Activated CD8-positive, alpha-beta memory T cell treated with anti-CD3 and anti-CD28 coated beads for 1 hour (primary cell): ENCODE data around the gene NUP62CL.

Experiments
- DNase-seq, 2 donors: peaks; one replicate each; pipeline ENCODE4 v3.0.0-alpha.2; 2020; ENCODE audit warnings: low read depth in 1 of 2; ENCODE audit errors: extremely low read depth in 1 of 2

NUP62CL gene

DNA sequence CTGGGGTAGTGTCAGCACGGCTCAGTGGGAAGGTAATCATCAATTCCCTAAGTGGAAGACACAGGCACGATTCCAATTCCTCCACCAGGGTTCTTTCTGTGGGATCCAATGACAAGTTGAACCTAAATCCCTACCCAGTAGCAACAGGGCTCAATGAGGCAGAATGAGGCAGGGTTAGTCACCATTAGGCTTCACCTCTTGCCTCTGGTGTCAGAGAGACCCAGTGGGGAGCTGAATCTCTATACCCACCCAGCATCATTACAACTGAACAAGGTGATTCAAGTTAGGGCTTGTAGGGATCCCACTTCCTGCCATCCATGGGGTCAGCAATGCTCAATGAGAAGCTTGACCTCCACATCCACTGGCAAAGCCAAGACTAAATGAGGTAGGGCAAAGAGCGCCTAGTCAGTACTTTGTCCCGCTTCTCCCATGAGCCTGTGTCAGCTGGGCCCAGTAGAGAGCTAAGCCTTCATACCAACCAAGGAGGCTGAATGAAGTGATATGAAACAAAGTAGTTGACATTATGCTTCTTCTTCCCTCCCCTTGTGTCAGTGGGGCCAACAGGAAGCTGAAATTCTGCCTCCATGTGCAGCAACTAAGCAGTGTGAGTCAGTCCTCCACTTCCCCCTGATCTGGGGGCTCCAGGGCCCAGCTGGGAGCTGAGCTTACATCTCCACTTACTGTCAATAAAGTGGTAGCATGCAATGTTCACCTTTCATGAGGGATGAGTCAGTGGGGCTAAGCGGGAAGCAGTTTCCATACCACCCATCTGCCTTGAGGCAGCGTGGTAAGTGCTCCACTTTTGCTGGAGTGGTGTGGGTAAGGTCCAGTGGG is 51.2 kb downstream of the NUP62CL start:
- no peak for DNase-seq

DNA sequence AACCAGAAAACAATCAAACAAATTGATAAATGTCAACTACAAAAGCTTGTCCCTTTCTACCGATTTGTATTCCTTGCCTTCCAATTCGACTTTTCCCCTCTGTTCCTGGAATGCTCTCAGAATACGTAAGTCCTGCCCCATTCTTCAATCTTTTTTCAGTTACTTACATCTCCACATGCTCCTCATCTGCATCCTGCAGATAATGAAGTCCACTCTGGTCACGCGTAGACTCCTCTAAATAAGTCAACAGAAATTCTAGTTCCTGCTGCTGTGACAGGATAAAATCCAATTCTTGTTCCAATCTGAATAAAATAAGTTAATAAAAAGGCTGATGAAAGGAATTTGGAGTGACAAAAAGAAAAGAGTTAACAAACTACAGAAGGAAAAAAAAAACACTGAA is 53.2 kb downstream of the NUP62CL start:
- no peak for DNase-seq

- no peak for DNase-seq
These were observed 59.6 kb downstream of the NUP62CL start for GRCh38 chrX:107146670-107147069.

DNA sequence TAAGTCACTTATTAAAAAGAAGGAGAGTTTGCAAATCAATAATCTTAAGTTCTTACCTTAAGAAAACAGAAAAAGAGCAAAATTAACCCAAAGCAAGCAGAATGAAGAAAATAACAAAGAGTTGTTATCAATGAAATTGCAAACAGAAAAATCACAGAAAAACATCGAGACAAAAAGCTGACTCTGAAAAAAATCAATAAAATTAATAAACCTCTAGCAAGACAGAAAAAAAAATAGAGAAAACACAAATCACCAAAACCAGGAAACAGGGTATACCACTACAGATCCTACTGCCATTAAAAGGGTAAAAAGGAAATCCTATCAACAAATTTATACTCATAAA is 70.3 kb downstream of the NUP62CL start:
- no peak for DNase-seq

- no peak for DNase-seq
These were observed 70.9 kb downstream of the NUP62CL start for GRCh38 chrX:107135049-107135964.

- DNase-seq, result no peak
These were observed 82.5 kb downstream of the NUP62CL start for GRCh38 chrX:107123750-107124149.

DNA sequence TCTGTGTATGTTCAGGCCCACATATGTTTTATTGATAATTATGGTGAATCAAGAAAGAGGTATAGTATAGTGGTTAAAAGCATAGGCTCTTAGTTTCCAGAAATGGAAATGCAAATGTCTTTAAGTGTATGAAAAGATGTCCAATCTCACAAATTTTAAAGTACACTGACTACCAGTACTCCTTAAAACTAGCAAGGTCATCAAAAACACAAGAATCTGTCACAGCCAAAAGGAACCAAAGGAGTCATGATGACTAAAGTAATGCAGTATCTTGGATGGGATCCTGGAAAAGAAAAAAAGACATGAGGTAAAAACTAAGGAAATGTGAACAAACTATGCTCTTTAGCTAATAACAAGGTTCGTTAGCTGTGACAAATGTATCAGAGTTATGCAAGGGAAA is 87.0 kb downstream of the NUP62CL start:
- DNase-seq, result no peak

GRCh38 chrX:107118322-107119147 is 87.7 kb downstream of the NUP62CL start, which contains the start of gene RBM41:
TSS of gene RBM41 (minus strand) at chrX:107118822. CDS start at chrX:107118773, 49 bp downstream.
- DNase-seq, result peak; percentile 17 to 53

DNA sequence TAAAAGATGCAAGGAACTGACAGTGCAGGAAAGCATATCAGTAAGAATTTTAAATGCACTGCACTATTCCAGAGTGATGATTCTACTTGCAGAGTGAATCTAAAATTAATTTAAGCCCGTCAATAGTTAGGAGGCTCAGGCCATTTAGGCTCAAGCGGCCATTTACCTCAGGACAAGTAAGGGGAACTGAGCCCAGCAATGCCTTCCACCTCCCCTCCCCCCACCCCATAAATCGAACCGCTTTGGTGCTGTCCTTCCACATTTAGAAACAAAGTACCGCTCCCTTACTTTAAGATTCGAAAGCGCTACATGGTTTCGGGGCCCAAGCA is 88.3 kb downstream of the NUP62CL start:
- no peak for DNase-seq

GRCh38 chrX:107107459-107107858 is 98.8 kb downstream of the NUP62CL start:
- DNase-seq, result no peak

DNA sequence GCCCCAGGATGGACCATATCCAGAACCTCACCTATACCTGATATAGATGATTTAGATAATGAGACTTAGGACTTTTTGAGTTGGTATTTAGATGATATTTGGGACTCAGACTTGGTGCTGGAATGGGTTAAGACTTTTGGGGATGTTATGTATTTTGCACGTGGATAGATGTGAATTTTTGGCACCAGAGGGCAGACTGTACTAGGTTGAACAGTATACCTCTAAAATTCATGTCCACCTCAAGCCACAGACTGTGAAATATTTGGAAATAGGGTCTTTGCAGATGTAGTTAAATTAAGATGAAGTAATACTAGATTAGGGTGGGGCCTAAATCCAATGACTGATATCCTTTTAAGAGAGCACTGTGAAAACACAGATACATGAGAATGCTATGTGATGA is 103.3 kb downstream of the NUP62CL start:
- no peak for DNase-seq

GRCh38 chrX:107076158-107076557 is 130.1 kb downstream of the NUP62CL start:
- DNase-seq, result no peak
